Body of pancreas (tissue), 4 donors: ENCODE measurements around the gene PLA2G12B. TPM values are rescaled to one million over a fixed set of nuclear protein-coding genes. Genes with fewer than 3 reads are reported as not detected.
"Not testable (repeated sequence)": the region's sequence is repeated elsewhere in the genome, so short reads cannot be mapped to it uniquely, and the experiment has no call there.

Experiments
- ATAC-seq: fragments of 150-250 bp; one replicate; pipeline ENCODE4 v1.9.1; 2016
- DNase-seq, 4 donors: peaks; one replicate each; pipeline ENCODE4 v3.0.0-alpha.2; 2019
- H3K27ac ChIP-seq, 4 donors: fragments of 200-600 bp; sonication (generic); 1 replicate in 3 of 4; 2 replicates in 1 of 4; pipeline versions ENCODE4 v1.5.1 to v1.6.1; 2016 to 2019; ENCODE audit warnings: mild to moderate bottlenecking in 1 of 4, mixed read lengths in 1 of 4, moderate library complexity in 1 of 4
- H3K27me3 ChIP-seq, 2 donors: fragments of 200-600 bp; sonication (generic); one replicate each; pipeline ENCODE4 v1.6.0; 2016; ENCODE audit warnings: mild to moderate bottlenecking in 1 of 2
- H3K36me3 ChIP-seq, 2 donors: fragments of 200-600 bp; sonication (generic); replicated peaks in 1 of 2; 2 replicates each; pipeline ENCODE4 v1.5.1; 2016; ENCODE audit warnings: low read depth in 2 of 2; ENCODE audit not compliant: insufficient read depth in 1 of 2
- H3K4me1 ChIP-seq: fragments of 200-600 bp; sonication (generic); one replicate; pipeline ENCODE4 v1.6.0; 2016
- H3K4me3 ChIP-seq, 2 donors: fragments of 200-600 bp; sonication (generic); 1 replicate in 1 of 2; 2 replicates in 1 of 2; pipeline ENCODE4 v1.5.1; 2016 to 2019
- H3K9me3 ChIP-seq, 3 donors: fragments of 200-600 bp; sonication (generic); 1 replicate in 2 of 3; 2 replicates in 1 of 3; pipeline ENCODE4 v1.5.1; 2016
- POLR2A ChIP-seq, 3 donors: fragments of 450-650 bp; IDR thresholded peaks; one replicate each; pipeline ENCODE4 v1.6.1; 2016; ENCODE audit warnings: antibody characterized with exemption in 3 of 3, mild to moderate bottlenecking in 2 of 3
- WGBS, 2 donors: methylation state at CpG; one replicate each; pipeline ENCODE4 v1.1.5; 2017; 5-methylcytosine and 5-hydroxymethylcytosine counted together
- intact Hi-C: fragments of 100-400 bp; cut with DNase I; formaldehyde crosslinking; loops from one replicate; pipeline ENCODE4 v1.15.1; 2023
- total RNA-seq, 2 donors: library from RNA; depleted of rRNA; stranded (reverse); fragments of >200 nt; gene quantifications; one replicate each; pipeline ENCODE4 v1.1.0, GENCODE V29; 2016
- TF ChIP-seq, protein P1 (sequence below), 7 experiments: fragments of 450-650 bp in 4 of 7; fragments of 200-600 bp in 3 of 7; sonication (generic) in 3 of 7; IDR thresholded peaks; one replicate each; pipeline ENCODE4 v1.5.1; 2016 to 2019; ENCODE audit warnings: antibody characterized with exemption in 7 of 7

The PLA2G12B gene
- total RNA-seq, 2 donors from 2014 or later, result not detected

DNA sequence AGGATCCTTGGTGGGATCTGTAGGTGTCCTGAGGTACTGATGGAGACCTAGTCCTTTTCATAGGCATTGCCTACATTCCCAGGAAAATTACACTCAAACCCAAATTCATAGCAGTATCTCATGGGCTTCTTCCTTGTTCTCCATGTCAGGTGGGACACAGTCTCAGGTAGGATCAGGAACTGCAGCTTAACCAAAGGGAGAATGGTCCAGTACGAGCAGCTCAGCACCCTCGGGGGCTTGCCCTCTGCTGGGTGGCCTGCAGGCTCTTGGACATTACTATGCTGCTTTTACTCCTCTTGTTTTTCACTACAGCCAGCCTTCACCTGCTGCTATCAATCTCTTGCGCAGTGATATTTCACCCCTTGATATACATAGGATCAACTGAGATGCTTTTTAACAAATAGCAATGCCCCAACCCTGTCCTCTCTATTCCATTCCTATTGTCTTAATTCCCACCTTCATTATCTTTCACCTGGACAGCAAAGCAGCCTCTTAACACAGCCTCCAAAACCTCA, 28.6 kb downstream of the PLA2G12B start:
- no peaks in the 10 kb centered on the region for H3K36me3 ChIP-seq
- ATAC-seq, result no peak
- no peaks in the 10 kb centered on the region for H3K9me3 ChIP-seq

GRCh38 chr10:72924351-72924750, 30.3 kb downstream of the PLA2G12B start:
- 82 to 88% methylated on average over 10 to 13 of the region's 13 CpGs for WGBS, 2 donors
- no peak overlapping the region for H3K27ac ChIP-seq
- no peak overlapping the region for H3K4me3 ChIP-seq
- no peaks in the 10 kb centered on the region for H3K9me3 ChIP-seq
- H3K27me3 ChIP-seq, result no peaks in the 10 kb centered on the region
- H3K4me1 ChIP-seq, result no peaks in the 10 kb centered on the region
- TF ChIP-seq POLR2A (IDR thresholded peaks at IDR 0.05), result no peak
- TF ChIP-seq, protein P1, sequence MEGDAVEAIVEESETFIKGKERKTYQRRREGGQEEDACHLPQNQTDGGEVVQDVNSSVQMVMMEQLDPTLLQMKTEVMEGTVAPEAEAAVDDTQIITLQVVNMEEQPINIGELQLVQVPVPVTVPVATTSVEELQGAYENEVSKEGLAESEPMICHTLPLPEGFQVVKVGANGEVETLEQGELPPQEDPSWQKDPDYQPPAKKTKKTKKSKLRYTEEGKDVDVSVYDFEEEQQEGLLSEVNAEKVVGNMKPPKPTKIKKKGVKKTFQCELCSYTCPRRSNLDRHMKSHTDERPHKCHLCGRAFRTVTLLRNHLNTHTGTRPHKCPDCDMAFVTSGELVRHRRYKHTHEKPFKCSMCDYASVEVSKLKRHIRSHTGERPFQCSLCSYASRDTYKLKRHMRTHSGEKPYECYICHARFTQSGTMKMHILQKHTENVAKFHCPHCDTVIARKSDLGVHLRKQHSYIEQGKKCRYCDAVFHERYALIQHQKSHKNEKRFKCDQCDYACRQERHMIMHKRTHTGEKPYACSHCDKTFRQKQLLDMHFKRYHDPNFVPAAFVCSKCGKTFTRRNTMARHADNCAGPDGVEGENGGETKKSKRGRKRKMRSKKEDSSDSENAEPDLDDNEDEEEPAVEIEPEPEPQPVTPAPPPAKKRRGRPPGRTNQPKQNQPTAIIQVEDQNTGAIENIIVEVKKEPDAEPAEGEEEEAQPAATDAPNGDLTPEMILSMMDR (IDR thresholded peaks at IDR 0.05), result no peak
- intact Hi-C loops, result no loop called here
- DNase-seq, result no peak
- no peak for ATAC-seq
- H3K36me3 ChIP-seq, result no peaks in the 10 kb centered on the region

More for the DNA sequence above, 28.6 kb downstream of the PLA2G12B start:
- TF ChIP-seq, protein P1 (IDR thresholded peaks at IDR 0.05), result no peak
- no peak for TF ChIP-seq POLR2A (IDR thresholded peaks at IDR 0.05)
- 75 to 87% methylated on average over 3 of the region's 3 CpGs for WGBS, 2 donors
- no peak overlapping the region for H3K4me3 ChIP-seq
- no peak for DNase-seq
- H3K27ac ChIP-seq, result no peak overlapping the region
- intact Hi-C loops, result no loop called here
- H3K27me3 ChIP-seq, result no peaks in the 10 kb centered on the region
- H3K4me1 ChIP-seq, result no peaks in the 10 kb centered on the region

DNA sequence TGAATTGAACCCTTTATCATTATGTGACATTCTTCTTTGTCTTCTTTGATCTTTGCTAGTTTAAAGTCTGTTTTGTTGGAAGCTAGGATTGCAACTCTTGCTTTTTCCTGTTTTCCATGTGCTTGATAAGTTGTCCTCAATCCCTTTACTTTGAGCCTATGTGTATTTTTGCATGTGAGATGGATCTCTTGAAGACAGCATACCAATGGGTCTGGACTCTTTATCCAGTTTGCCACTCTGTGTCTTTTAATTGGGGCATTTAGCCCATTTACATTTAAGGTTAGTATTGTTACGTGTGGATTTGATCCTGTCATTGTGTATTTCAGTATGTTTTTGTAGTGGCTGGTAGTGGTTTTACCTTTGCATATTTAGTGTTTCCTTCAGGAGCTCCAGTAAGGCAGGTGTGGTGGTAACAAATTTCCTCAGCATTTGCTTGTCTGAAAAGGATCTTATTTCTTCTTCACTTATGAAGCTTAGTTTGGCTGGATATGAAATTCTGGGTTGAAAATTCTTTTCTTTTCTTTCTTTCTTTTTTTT, 33.4 kb downstream of the PLA2G12B start:
- not testable (repeated sequence) for ATAC-seq, H3K9me3 ChIP-seq
- WGBS, 2 donors, result 84 to 95% methylated on average over 1 of the region's 1 CpG

DNA sequence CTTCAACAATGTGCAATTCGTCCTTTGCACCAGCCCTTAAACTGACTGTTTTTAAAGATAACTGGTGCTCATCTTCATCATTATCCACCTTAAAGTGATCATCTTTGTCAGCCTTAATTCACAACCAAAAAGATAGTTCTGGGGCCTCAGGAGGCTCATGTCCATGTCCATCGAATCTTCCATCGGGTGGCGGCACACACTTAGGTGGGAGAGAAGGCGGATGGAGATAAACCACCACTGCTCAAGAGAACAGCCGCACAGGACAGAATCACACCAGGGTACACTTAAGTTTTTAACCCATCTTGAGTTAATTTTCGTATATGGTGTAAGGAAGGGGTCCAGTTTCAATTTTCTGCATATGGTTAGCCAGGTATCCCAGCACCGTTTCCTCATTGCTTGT, 36.3 kb downstream of the PLA2G12B start:
- Histone ChIP-seq H3K4me1 (no peaks in the 10 kb centered on the region), H3K36me3 (no peaks in the 10 kb centered on the region), H3K4me3 (no peak overlapping the region), H3K27ac (no peak overlapping the region), H3K9me3 (no peaks in the 10 kb centered on the region), H3K27me3 (no peaks in the 10 kb centered on the region)
- intact Hi-C loops, result no loop called here
- ATAC-seq (no peak), DNase-seq (no peak)
- TF ChIP-seq, protein P1 (IDR thresholded peaks at IDR 0.05), result no peak
- no peak for TF ChIP-seq POLR2A (IDR thresholded peaks at IDR 0.05)
- 79 to 83% methylated on average over 8 of the region's 8 CpGs for WGBS, 2 donors

More for the DNA sequence above, 33.4 kb downstream of the PLA2G12B start:
- H3K27me3 ChIP-seq, H3K27ac ChIP-seq, H3K4me3 ChIP-seq, H3K4me1 ChIP-seq, intact Hi-C loops, H3K36me3 ChIP-seq, DNase-seq: not testable (repeated sequence)

DNA sequence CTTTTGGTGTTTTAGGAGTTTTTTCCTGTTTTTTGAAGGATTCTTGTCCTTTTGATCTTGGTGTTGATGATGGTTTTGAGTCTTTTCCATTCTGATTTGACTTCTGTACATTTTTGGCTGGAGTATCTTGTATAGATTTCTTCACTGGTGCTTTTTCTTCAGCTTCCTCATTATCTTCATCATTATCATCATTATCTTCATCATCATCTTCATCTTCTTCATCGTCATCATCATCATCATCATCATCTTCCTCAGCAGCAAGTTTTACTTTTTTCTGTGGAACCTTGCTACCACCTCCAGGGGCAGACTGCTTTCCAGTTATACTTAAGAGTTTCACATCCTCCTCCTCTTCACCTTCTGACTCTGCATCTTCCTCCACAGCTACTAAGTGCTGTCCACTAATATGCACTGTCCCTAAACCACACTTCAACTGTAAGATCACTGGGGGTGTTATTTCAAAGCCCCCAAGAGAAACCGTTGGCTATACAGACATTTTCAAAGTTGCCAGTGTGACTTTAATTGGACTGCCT, 36.7 kb downstream of the PLA2G12B start:
- H3K36me3 ChIP-seq, DNase-seq, intact Hi-C loops, H3K4me3 ChIP-seq, H3K27ac ChIP-seq, ATAC-seq, H3K27me3 ChIP-seq, H3K9me3 ChIP-seq, H3K4me1 ChIP-seq: not testable (repeated sequence)
- WGBS, 2 donors, result 45% methylated on average over 2 of the region's 2 CpGs

DNA sequence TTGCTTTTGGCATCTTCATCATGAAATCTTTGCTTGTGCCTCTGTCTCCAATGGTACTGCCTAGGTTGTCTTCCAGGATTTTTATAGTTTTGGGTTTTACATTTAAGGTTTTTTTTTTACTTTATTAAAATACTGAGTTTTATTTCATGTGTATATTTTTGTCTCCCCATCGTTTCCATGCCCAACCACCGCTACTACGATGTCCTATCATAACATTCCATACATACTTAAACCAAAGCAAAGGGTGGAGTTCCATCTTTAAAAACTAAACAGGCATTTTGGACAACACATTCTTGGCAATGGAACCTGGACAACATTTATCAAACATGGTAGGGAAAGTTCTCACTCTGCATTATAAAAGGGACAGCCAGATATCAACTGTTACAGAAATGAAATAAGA, 37.4 kb downstream of the PLA2G12B start:
- H3K27me3 ChIP-seq, ATAC-seq, H3K9me3 ChIP-seq, H3K4me3 ChIP-seq, H3K36me3 ChIP-seq, H3K4me1 ChIP-seq, DNase-seq, intact Hi-C loops, H3K27ac ChIP-seq: not testable (repeated sequence)
- 62 to 70% methylated on average over 3 of the region's 3 CpGs for WGBS, 2 donors
